Omental fat pad (tissue), 4 donors: Measurements from ENCODE around the gene NOP16. TPM values are rescaled to one million over a fixed set of nuclear protein-coding genes. Genes with fewer than 3 reads are reported as not detected.

Experiments used
- ATAC-seq: fragments of 150-250 bp; one replicate; pipeline ENCODE4 v1.9.1; 2016; ENCODE audit warnings: mild to moderate bottlenecking, moderate library complexity; ENCODE audit not compliant: low FRiP score
- DNase-seq: peaks from one replicate; pipeline ENCODE4 v3.0.0-alpha.2; 2019; ENCODE audit warnings: low spot score
- CTCF ChIP-seq, 3 donors: fragments of 450-650 bp; IDR thresholded peaks; one replicate each; pipeline ENCODE4 v1.5.1; 2016 to 2017; ENCODE audit warnings: antibody characterized with exemption in 3 of 3, mild to moderate bottlenecking in 3 of 3, moderate library complexity in 2 of 3
- total RNA-seq, 4 donors: library from RNA; depleted of rRNA; stranded (reverse); fragments of >200 nt; gene quantifications; one replicate each; pipeline ENCODE4 v1.1.0, GENCODE V29; 2016

NOP16 gene
- total RNA-seq, 4 donors from 2014 or later = 6.1 to 84.7 (median 24.3) TPM

GRCh38 chr5:176386491-176386890 lies 1.9 kb downstream of the NOP16 start:
- TF ChIP-seq CTCF (IDR thresholded peaks at IDR 0.05) = no peak
- ATAC-seq = no peak
- no peak for DNase-seq

- DNase-seq (no peak), ATAC-seq (no peak)
- TF ChIP-seq CTCF (IDR thresholded peaks at IDR 0.05) = no peak
Observed at GRCh38 chr5:176384991-176385390, 3.4 kb downstream of the NOP16 start.

GRCh38 chr5:176384366-176384930 lies 4.0 kb downstream of the NOP16 start:
- no peak for DNase-seq
- ATAC-seq = no peak
- no peak for TF ChIP-seq CTCF (IDR thresholded peaks at IDR 0.05)

- DNase-seq = no peak
- no peak for ATAC-seq
- TF ChIP-seq CTCF (IDR thresholded peaks at IDR 0.05) = no peak
Observed at GRCh38 chr5:176383961-176384360, 4.4 kb downstream of the NOP16 start.

- DNase-seq = no peak
- no peak for ATAC-seq
- no peak for TF ChIP-seq CTCF (IDR thresholded peaks at IDR 0.05)
Observed at GRCh38 chr5:176383248-176383905, 5.0 kb downstream of the NOP16 start.

GRCh38 chr5:176382721-176383120 lies 5.7 kb downstream of the NOP16 start:
- ATAC-seq = no peak
- TF ChIP-seq CTCF (IDR thresholded peaks at IDR 0.05) = no peak
- DNase-seq = no peak

- ATAC-seq (no peak), DNase-seq (no peak)
- no peak for TF ChIP-seq CTCF (IDR thresholded peaks at IDR 0.05)
Observed at GRCh38 chr5:176381979-176382378, 6.4 kb downstream of the NOP16 start.
